ENCODE results near the gene PKN3. TPM values are rescaled to one million over a fixed set of nuclear protein-coding genes. Genes with fewer than 3 reads are reported as not detected.

PKN3 gene
- total RNA-seq, 2 experiments from 2014 or later, result 0.95 to 1.9 TPM

DNA sequence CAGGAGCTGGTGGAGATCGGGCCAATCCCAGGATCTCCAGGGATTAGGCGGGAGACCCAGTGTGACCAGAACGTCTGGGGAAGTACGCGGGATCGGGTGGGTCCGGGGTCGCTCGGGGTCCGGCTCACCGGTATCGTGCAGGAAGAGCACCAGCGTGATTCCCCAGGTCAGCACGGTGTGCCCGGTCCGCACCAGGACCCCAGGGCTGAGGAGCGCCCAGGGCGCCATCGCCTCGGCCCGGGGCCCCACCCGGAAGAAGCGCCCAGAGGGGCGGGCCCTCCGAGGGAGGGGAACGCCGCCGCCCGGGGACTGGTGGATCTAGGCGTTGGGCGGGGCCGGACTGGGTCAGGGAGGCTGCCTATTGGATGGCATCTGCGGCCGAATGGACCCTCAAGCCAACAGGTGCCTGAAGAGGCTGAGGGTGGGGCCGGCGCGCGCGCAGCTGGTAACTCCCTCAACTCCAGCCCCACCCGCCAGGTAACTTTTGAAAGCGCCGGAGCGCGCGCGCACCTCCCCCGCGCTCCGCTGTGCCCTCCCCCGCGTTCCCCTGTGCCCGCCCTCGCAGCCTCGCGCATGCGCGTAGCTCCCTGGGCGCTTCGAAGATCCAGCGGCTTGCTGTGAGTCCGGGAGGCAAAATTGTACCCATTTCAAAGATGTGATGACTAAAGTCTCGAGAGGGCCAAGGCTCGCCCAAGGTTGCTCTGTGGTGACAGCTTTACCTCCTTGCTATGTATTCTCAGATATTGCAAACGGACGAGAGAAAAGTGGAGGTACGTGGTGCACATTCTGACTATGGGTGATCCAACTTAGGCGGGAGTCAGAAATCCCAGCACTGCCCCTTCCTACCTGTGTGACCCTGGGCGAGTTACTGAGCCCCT lies 21.8 kb downstream of the PKN3 start, which contains the start of gene ZDHHC12:
Gene ZDHHC12, minus strand, starts transcription at position 262 of the 878 bp plus-strand sequence. Its CDS starts 34 bp downstream, at position 228.
- peak; percentile 96 for ATAC-seq (ENCODE audit: poor library complexity)
- H3K27me3 Mint-ChIP-seq, result no peaks in the 10 kb centered on the region
- intact Hi-C loops (cut with DNase I, micrococcal nuclease), result loop anchor here (2.0 to 10.0 kb wide), 5 partner anchors 33 to 67 kb away; partner anchors contain the start of genes ZER1 (in 2 of the 2), DYNC2I2 (in 1 of the 2) and SET (in 1 of the 2)
- H3K4me3 ChIP-seq (ENCODE audit: low read length), result peak within 1 kb of the TSS; percentile 90
- peak; percentile 97 to 100 (median 99) for DNase-seq
- H3K36me3 ChIP-seq (ENCODE audit: insufficient read depth, low read length), result peaks cover 13% of the 10 kb centered on the region
- peaks cover 14% of the 10 kb centered on the region for H3K36me3 Mint-ChIP-seq (ENCODE audit: low read depth)
- peak within 1 kb of the TSS; percentile 86 for H3K27ac Mint-ChIP-seq
- CTCF ChIA-PET, result interaction anchor here (0.7 to 1.9 kb wide), 3 partner anchors 22 to 383 kb away, joined by 3 to 5 read pairs (median 4); partner anchors contain the start of genes ENDOG and PKN3
- TF ChIP-seq, protein P1, sequence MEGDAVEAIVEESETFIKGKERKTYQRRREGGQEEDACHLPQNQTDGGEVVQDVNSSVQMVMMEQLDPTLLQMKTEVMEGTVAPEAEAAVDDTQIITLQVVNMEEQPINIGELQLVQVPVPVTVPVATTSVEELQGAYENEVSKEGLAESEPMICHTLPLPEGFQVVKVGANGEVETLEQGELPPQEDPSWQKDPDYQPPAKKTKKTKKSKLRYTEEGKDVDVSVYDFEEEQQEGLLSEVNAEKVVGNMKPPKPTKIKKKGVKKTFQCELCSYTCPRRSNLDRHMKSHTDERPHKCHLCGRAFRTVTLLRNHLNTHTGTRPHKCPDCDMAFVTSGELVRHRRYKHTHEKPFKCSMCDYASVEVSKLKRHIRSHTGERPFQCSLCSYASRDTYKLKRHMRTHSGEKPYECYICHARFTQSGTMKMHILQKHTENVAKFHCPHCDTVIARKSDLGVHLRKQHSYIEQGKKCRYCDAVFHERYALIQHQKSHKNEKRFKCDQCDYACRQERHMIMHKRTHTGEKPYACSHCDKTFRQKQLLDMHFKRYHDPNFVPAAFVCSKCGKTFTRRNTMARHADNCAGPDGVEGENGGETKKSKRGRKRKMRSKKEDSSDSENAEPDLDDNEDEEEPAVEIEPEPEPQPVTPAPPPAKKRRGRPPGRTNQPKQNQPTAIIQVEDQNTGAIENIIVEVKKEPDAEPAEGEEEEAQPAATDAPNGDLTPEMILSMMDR (IDR thresholded peaks at IDR 0.05), result no peak
- H3K27ac ChIP-seq (ENCODE audit: low read depth in 1 of 2, low read length in 2 of 2), result peak within 1 kb of the TSS; percentile 70 to 72
- peaks cover 53% of the 10 kb centered on the region for H3K4me1 ChIP-seq (ENCODE audit: insufficient read depth, low read length)
- no peaks in the 10 kb centered on the region for H3K27me3 ChIP-seq (ENCODE audit: control insufficient read depth in 1 of 2, insufficient read depth in 2 of 2, low read length in 2 of 2)
- H3K9me3 Mint-ChIP-seq, result no peaks in the 10 kb centered on the region
- H3K4me1 Mint-ChIP-seq (ENCODE audit: low read depth), result peaks cover 33% of the 10 kb centered on the region
- POLR2A ChIA-PET, result interaction anchor here (0.5 to 3.5 kb wide), 30 partner anchors 9 to 474 kb away, joined by 3 to 33 read pairs (median 4); partner anchors contain the start of genes DOLK, DOLPP1, ENDOG and GLE1
- H3K4me3 Mint-ChIP-seq, result peak within 1 kb of the TSS; percentile 95
- H3K9me3 ChIP-seq (ENCODE audit: control insufficient read depth in 1 of 2, insufficient read depth in 1 of 2, low read length in 2 of 2), result no peaks in the 10 kb centered on the region

- TF ChIP-seq, protein P1 (IDR thresholded peaks at IDR 0.05), result no peak
- H3K4me1 Mint-ChIP-seq (ENCODE audit: low read depth), result peaks cover 33% of the 10 kb centered on the region
- H3K36me3 Mint-ChIP-seq (ENCODE audit: low read depth), result peaks cover 14% of the 10 kb centered on the region
- peaks cover 14% of the 10 kb centered on the region for H3K36me3 ChIP-seq (ENCODE audit: insufficient read depth, low read length)
- POLR2A ChIA-PET, result interaction anchor here (0.5 to 3.5 kb wide), 27 partner anchors 8 to 474 kb away, joined by 3 to 33 read pairs (median 4); partner anchors contain the start of genes DOLK, DOLPP1, ENDOG and GLE1
- CTCF ChIA-PET, result interaction anchor here (0.6 to 1.9 kb wide), 4 partner anchors 23 to 384 kb away, joined by 3 to 5 read pairs (median 4); partner anchors contain the start of genes ENDOG and PKN3
- no peaks in the 10 kb centered on the region for H3K9me3 ChIP-seq (ENCODE audit: control insufficient read depth in 1 of 2, insufficient read depth in 1 of 2, low read length in 2 of 2)
- peak overlapping the region; percentile 31 to 56 for H3K27ac ChIP-seq (ENCODE audit: low read depth in 1 of 2, low read length in 2 of 2)
- DNase-seq, result peak in 9 of 14 experiments; percentile 8 to 72 (median 28)
- H3K4me3 ChIP-seq (ENCODE audit: low read length), result peak overlapping the region; percentile 90
- H3K9me3 Mint-ChIP-seq, result no peaks in the 10 kb centered on the region
- H3K27ac Mint-ChIP-seq, result peak overlapping the region; percentile 86
- no peaks in the 10 kb centered on the region for H3K27me3 ChIP-seq (ENCODE audit: control insufficient read depth in 1 of 2, insufficient read depth in 2 of 2, low read length in 2 of 2)
- peak; percentile 2 for ATAC-seq (ENCODE audit: poor library complexity)
- peaks cover 55% of the 10 kb centered on the region for H3K4me1 ChIP-seq (ENCODE audit: insufficient read depth, low read length)
- intact Hi-C loops (cut with DNase I, micrococcal nuclease), result loop anchor here (2.0 to 10.0 kb wide), 5 partner anchors 34 to 68 kb away; partner anchors contain the start of genes ZER1 (in 2 of the 2), DYNC2I2 (in 1 of the 2) and SET (in 1 of the 2)
- no peaks in the 10 kb centered on the region for H3K27me3 Mint-ChIP-seq
- H3K4me3 Mint-ChIP-seq, result peak overlapping the region; percentile 95
Measured at GRCh38 chr9:128724744-128725211, 22.5 kb downstream of the PKN3 start.

DNA sequence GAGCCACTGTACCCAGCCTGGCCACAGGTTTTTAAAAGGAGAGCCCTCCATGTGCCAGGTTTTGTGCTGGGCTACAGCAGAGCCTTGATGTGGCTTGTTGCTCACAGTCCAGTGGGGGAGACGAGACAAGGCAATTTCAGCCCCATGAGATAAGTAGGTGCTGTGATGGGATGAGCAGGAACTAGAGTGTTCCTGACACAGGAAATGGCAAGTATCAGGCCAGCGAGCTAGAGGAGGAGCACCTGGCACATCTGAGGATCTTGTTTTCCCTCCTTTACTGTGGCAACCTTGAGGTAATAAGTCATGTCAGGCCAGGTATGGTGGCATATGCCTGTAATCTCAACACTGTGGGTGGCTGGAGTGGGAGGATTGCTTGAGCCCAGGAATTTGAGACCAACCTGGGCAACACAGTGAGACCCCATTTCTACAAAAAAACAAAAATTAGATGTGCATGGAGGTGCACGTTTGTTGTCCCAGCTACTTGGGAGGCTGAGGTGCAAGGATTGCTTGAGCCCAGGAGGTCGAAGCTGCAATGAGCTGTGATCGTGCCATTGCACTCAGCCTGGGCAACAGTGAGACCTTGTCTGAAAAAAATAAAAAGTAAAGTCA lies 25.4 kb downstream of the PKN3 start:
- Histone ChIP-seq H3K4me1 (ENCODE audit: insufficient read depth, low read length) (peaks cover 53% of the 10 kb centered on the region), H3K27ac (ENCODE audit: low read depth in 1 of 2, low read length in 2 of 2) (no peak overlapping the region), H3K36me3 (ENCODE audit: insufficient read depth, low read length) (peaks cover 24% of the 10 kb centered on the region), H3K9me3 (ENCODE audit: control insufficient read depth in 1 of 2, insufficient read depth in 1 of 2, low read length in 2 of 2) (no peaks in the 10 kb centered on the region), H3K4me3 (ENCODE audit: low read length) (no peak overlapping the region), H3K27me3 (ENCODE audit: control insufficient read depth in 1 of 2, insufficient read depth in 2 of 2, low read length in 2 of 2) (no peaks in the 10 kb centered on the region)
- ATAC-seq (ENCODE audit: poor library complexity) (no peak), DNase-seq (peak in 2 of 14 experiments; percentile 29 to 41)
- H3K4me3 Mint-ChIP-seq, result no peak overlapping the region
- peaks cover 25% of the 10 kb centered on the region for H3K4me1 Mint-ChIP-seq (ENCODE audit: low read depth)
- CTCF ChIA-PET, result interaction anchor here (0.5 kb wide), 1 partner anchor 1093 kb away, joined by 3 read pairs; no protein-coding TSS in a partner anchor
- peaks cover 11% of the 10 kb centered on the region for H3K36me3 Mint-ChIP-seq (ENCODE audit: low read depth)
- TF ChIP-seq, protein P1 (IDR thresholded peaks at IDR 0.05), result no peak
- no peak overlapping the region for H3K27ac Mint-ChIP-seq
- POLR2A ChIA-PET, result no interaction called here
- H3K27me3 Mint-ChIP-seq, result no peaks in the 10 kb centered on the region
- intact Hi-C loops (cut with DNase I, micrococcal nuclease), result loop anchor here in 1 of 2 experiments (10.0 kb wide), 1 partner anchor 47 kb away; the partner anchor contains the start of gene ZER1
- H3K9me3 Mint-ChIP-seq, result no peaks in the 10 kb centered on the region

Measured in CD4-positive, alpha-beta T cell (primary cell).